DOHH2 (cell line): ENCODE results near the gene IRX1.

ENCODE experiments used
- CTCF ChIP-seq: fragments of 200-600 bp; sonication (generic); IDR thresholded peaks from one replicate; pipeline ENCODE4 v1.5.1; 2014; ENCODE audit warnings: antibody characterized with exemption, mild to moderate bottlenecking, low read depth, low read length; ENCODE audit not compliant: poor library complexity, severe bottlenecking
- EZH2phosphoT487 ChIP-seq: fragments of 200-600 bp; sonication (generic); IDR thresholded peaks from 2 replicates; pipeline ENCODE4 v1.6.1; 2017; ENCODE audit warnings: borderline replicate concordance, mild to moderate bottlenecking, antibody characterized with exemption, low read length, moderate library complexity, mixed read lengths

DNA sequence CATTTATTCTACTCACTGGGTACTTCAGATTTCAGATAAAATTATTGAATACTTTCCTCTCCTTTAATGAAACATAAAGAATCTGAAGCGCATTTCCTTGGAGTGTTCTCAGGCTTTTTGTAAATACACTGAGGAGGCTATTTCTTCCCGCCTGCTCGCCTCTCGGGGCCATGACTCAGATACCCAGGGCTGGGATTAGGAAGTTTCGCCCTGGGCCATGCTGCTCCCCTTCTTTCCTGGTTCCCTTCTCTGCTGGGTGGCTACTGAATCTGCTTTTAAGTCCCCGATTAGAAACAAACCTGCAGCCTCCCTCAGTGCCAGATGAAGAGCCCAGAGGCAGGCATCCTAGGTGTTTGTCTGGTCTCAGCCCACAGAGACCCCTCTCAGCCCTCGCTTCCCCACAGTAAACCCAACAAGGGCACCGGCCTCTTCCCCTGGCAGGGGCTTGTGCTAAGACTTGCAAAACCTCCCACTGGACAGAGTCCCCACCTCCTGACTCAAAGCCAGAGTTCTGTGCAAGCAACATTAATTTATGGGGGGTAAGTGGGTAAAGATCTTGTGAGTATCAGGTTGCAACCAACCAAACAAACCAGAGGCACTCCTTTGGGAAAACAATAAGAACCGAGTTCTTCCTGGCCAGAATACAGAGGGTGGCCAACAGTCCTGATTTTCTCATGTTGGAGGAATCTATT lies 30.7 kb upstream of the IRX1 start:
- TF ChIP-seq CTCF, result no peak
- no peak for TF ChIP-seq EZH2phosphoT487
